SK-N-SH (cell line): ENCODE results near the gene THTPA. TPM values are rescaled to one million over a fixed set of nuclear protein-coding genes. Genes with fewer than 3 reads are reported as not detected.

Experiments
- CTCF ChIA-PET: fragments of 300-600, 350-600 bp; formaldehyde crosslinking; extraction: SDS; loops from one replicate; lab custom pipeline; 2021; lab: Yijun Ruan, JAX
- POLR2A ChIA-PET: fragments of 350-600 bp; sonication (Branson Sonifier 250); formaldehyde crosslinking; extraction: SDS; loops from one replicate; lab custom pipeline; 2020; ENCODE audit warnings: antibody characterized with exemption, inconsistent platforms; lab: Yijun Ruan, JAX
- DNase-seq: peaks from one replicate; pipeline ENCODE4 v3.0.0; 2012
- H2AFZ ChIP-seq: fragments of 200-600 bp; sonication (generic); 2 replicates; pipeline ENCODE4 v1.8.1; 2016; ENCODE audit warnings: antibody characterized with exemption, mild to moderate bottlenecking, low read depth
- H3F3A ChIP-seq: fragments of 200-600 bp; sonication (generic); replicated peaks from 2 replicates; pipeline ENCODE3; 2016; ENCODE audit warnings: antibody characterized with exemption, mild to moderate bottlenecking; ENCODE audit not compliant: insufficient read depth
- H3K27ac ChIP-seq, 2 experiments: fragments of 200-500 bp in 1 of 2; fragments of 200-600 bp in 1 of 2; sonication (Bioruptor generic) in 1 of 2; sonication (generic), shearing (Covaris generic) in 1 of 2; 2 replicates each; pipeline versions ENCODE4 v1.5.1 to v1.6.1; 2014 to 2016; ENCODE audit warnings: low read depth in 2 of 2, inconsistent platforms in 1 of 2, low read length in 1 of 2, mild to moderate bottlenecking in 1 of 2, mixed read lengths in 1 of 2
- H3K27me3 ChIP-seq: fragments of 200-600 bp; sonication (generic), shearing (Covaris generic); 2 replicates; pipeline ENCODE4 v1.6.1; 2016; ENCODE audit warnings: mixed run types; ENCODE audit not compliant: insufficient read depth
- H3K36me3 ChIP-seq, 2 experiments: fragments of 200-500 bp in 1 of 2; fragments of 200-600 bp in 1 of 2; sonication (Bioruptor generic) in 1 of 2; sonication (generic) in 1 of 2; replicated peaks in 1 of 2; 2 replicates each; pipeline versions ENCODE3 to v1.5.1; 2014 to 2016; ENCODE audit warnings: low read length in 1 of 2, mild to moderate bottlenecking in 1 of 2; ENCODE audit not compliant: insufficient read depth in 2 of 2, control insufficient read depth in 1 of 2
- H3K4me1 ChIP-seq, 2 experiments: fragments of 200-500 bp in 1 of 2; fragments of 200-600 bp in 1 of 2; sonication (Bioruptor generic) in 1 of 2; sonication (generic), shearing (Covaris generic) in 1 of 2; 2 replicates each; pipeline versions ENCODE4 v1.5.1 to v1.6.1; 2014 to 2016; ENCODE audit warnings: low read depth in 1 of 2, low read length in 1 of 2, mixed run types in 1 of 2; ENCODE audit not compliant: insufficient read depth in 2 of 2, control insufficient read depth in 1 of 2
- H3K4me2 ChIP-seq: fragments of 200-600 bp; sonication (generic), shearing (Covaris generic); 2 replicates; pipeline ENCODE4 v1.6.1; 2017; ENCODE audit warnings: mixed run types
- H3K4me3 ChIP-seq, 2 experiments: fragments of 200-500 bp in 1 of 2; fragments of 200-600 bp in 1 of 2; sonication (Bioruptor generic) in 1 of 2; sonication (generic), shearing (Covaris generic) in 1 of 2; 2 replicates each; pipeline versions ENCODE4 v1.5.1 to v1.8.1; 2014 to 2016; ENCODE audit warnings: low read depth in 2 of 2, inconsistent platforms in 1 of 2, low read length in 1 of 2, mild to moderate bottlenecking in 1 of 2, mixed read lengths in 1 of 2, moderate library complexity in 1 of 2
- H3K79me2 ChIP-seq: fragments of 200-600 bp; sonication (generic); 2 replicates; pipeline ENCODE4 v1.8.1; 2017; ENCODE audit warnings: mild to moderate bottlenecking; ENCODE audit not compliant: insufficient read depth
- H3K9ac ChIP-seq: fragments of 200-600 bp; sonication (generic); 2 replicates; pipeline ENCODE4 v1.6.1; 2017; ENCODE audit warnings: mixed run types
- H3K9me2 ChIP-seq: fragments of 200-600 bp; sonication (generic); 2 replicates; pipeline ENCODE4 v1.6.1; 2017; ENCODE audit warnings: mixed run types
- H3K9me3 ChIP-seq: fragments of 200-600 bp; sonication (generic); 2 replicates; pipeline ENCODE4 v1.6.1; 2017; ENCODE audit warnings: mixed run types, mild to moderate bottlenecking, moderate library complexity
- H4K20me1 ChIP-seq: fragments of 200-600 bp; sonication (generic); 2 replicates; pipeline ENCODE4 v1.6.1; 2017; ENCODE audit warnings: mild to moderate bottlenecking, mixed run types; ENCODE audit not compliant: insufficient read depth
- CHD2 ChIP-seq: fragments of 150-350 bp; IDR thresholded peaks from 2 replicates; pipeline ENCODE4 v1.6.1; 2018; ENCODE audit warnings: low read length; ENCODE audit not compliant: partially characterized antibody
- EZH2phosphoT487 ChIP-seq: fragments of 200-600 bp; sonication (generic); IDR thresholded peaks from 2 replicates; pipeline ENCODE4 v1.6.1; 2017; ENCODE audit warnings: low read depth, mixed run types, mild to moderate bottlenecking, antibody characterized with exemption, moderate library complexity, borderline replicate concordance
- FOXJ3 ChIP-seq: sonication (generic); formaldehyde crosslinking; IDR thresholded peaks from 2 replicates; pipeline ENCODE4 v1.5.1; 2020; ENCODE audit warnings: mild to moderate bottlenecking, missing genetic modification reagents
- IRF3 ChIP-seq: fragments of 150-350 bp; IDR thresholded peaks from 2 replicates; pipeline ENCODE4 v1.6.1; 2016; ENCODE audit warnings: mild to moderate bottlenecking, low read depth, low read length
- MEF2A ChIP-seq: IDR thresholded peaks from 2 replicates; pipeline ENCODE4 v1.4.0; 2012; ENCODE audit warnings: low read depth, borderline replicate concordance
- MXI1 ChIP-seq: IDR thresholded peaks from 2 replicates; pipeline ENCODE4 v1.6.1; 2012; ENCODE audit warnings: mild to moderate bottlenecking, low read depth, low read length, improper control_type of control experiment
- NRF1 ChIP-seq: IDR thresholded peaks from 2 replicates; pipeline ENCODE4 v1.6.1; 2012; ENCODE audit warnings: low read depth, mild to moderate bottlenecking, low read length
- POLR2AphosphoS5 ChIP-seq: IDR thresholded peaks from 2 replicates; pipeline ENCODE4 v1.6.1; 2012; ENCODE audit warnings: low read depth, low read length
- RAD21 ChIP-seq: IDR thresholded peaks from 2 replicates; pipeline ENCODE4 v1.6.1; 2012; ENCODE audit warnings: mild to moderate bottlenecking, low read length
- RXRA ChIP-seq: IDR thresholded peaks from 2 replicates; pipeline ENCODE4 v1.4.0; 2012; ENCODE audit warnings: low read depth, mild to moderate bottlenecking, borderline replicate concordance
- SMC3 ChIP-seq: IDR thresholded peaks from 2 replicates; pipeline ENCODE4 v1.6.1; 2012; ENCODE audit warnings: low read depth, low read length, improper control_type of control experiment
- TCF12 ChIP-seq: IDR thresholded peaks from 2 replicates; pipeline ENCODE4 v1.4.0; 2012
- USF1 ChIP-seq: IDR thresholded peaks from 2 replicates; pipeline ENCODE4 v1.4.0; 2012; ENCODE audit warnings: low read depth, borderline replicate concordance
- YY1 ChIP-seq: IDR thresholded peaks from 2 replicates; pipeline ENCODE4 v1.4.0; 2012; ENCODE audit warnings: low read depth, mild to moderate bottlenecking
- WGBS: methylation state at CpG from one replicate; pipeline ENCODE4 v1.1.6; 2017; ENCODE audit warnings: low lambda C conversion rate; 5-methylcytosine and 5-hydroxymethylcytosine counted together
- polyA plus RNA-seq, 3 experiments: library from polyadenylated mRNA; depleted of rRNA; stranded (reverse); fragments of >200 nt; gene quantifications; 2 replicates each; pipeline ENCODE4 v1.2.3, GENCODE V29; 2012
- TF ChIP-seq, protein P1 (sequence below): IDR thresholded peaks from 2 replicates; pipeline ENCODE4; 2012
- TF ChIP-seq, protein P2 (sequence below): fragments of 200-600 bp; sonication (generic); IDR thresholded peaks from 2 replicates; pipeline ENCODE4 v1.6.1; 2017; ENCODE audit warnings: antibody characterized with exemption, mild to moderate bottlenecking, moderate library complexity

THTPA gene
- polyA plus RNA-seq, 1 of the 3 experiments (the other 2 are of a cell fraction) = 16.3 TPM

- Histone ChIP-seq H3K4me1 (peaks cover 0 to 34% of the 10 kb centered on the region in 2 experiments; a peak in 1 of 4 replicates), H3K27me3 (no peaks in the 10 kb centered on the region), H3K9me3 (no peaks in the 10 kb centered on the region), H3K27ac (peak overlapping the region in 1 of 2 experiments; percentile 82; a peak in 1 of 4 replicates), H3K9ac (peak overlapping the region; percentile 71; the same call in 1 of the 2 replicates), H2AFZ (no peak overlapping the region), H3K4me3 (peak overlapping the region; percentile 64 to 86), H4K20me1 (no peaks in the 10 kb centered on the region), H3K4me2 (peak overlapping the region; percentile 86), H3K36me3 (peaks cover 0 to 32% of the 10 kb centered on the region in 2 experiments), H3F3A (peaks cover 10% of the 10 kb centered on the region), H3K9me2 (no peaks in the 10 kb centered on the region), H3K79me2 (0 out of 2 replicates have a peak, but pooled peaks cover 3% of the 10 kb centered on the region)
- POLR2A ChIA-PET = interaction anchor here (1.1 to 1.4 kb wide), 3 partner anchors 11 to 244 kb away, joined by 3 to 6 read pairs (median 5); partner anchors contain the start of genes JPH4 and THTPA
- CTCF ChIA-PET = interaction anchor here (0.9 to 19.5 kb wide), 9 partner anchors 8 to 344 kb away, joined by 3 to 785 read pairs (median 4); partner anchors contain the start of genes JPH4, NGDN and THTPA
- 91% methylated on average over 2 of the region's 10 CpGs for WGBS
- no peak for DNase-seq
- TF ChIP-seq EZH2phosphoT487 (no peak), TCF12 (no peak), FOXJ3 (CRISPR knock-in tag) (no peak), IRF3 (no peak), CHD2 (no peak), MEF2A (no peak), SMC3 (no peak), POLR2AphosphoS5 (no peak), USF1 (no peak), YY1 (no peak), MXI1 (no peak), RAD21 (no peak), NRF1 (no peak), RXRA (no peak)
- TF ChIP-seq, protein P1, sequence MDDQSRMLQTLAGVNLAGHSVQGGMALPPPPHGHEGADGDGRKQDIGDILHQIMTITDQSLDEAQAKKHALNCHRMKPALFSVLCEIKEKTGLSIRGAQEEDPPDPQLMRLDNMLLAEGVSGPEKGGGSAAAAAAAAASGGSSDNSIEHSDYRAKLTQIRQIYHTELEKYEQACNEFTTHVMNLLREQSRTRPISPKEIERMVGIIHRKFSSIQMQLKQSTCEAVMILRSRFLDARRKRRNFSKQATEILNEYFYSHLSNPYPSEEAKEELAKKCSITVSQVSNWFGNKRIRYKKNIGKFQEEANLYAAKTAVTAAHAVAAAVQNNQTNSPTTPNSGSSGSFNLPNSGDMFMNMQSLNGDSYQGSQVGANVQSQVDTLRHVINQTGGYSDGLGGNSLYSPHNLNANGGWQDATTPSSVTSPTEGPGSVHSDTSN = no peak
- TF ChIP-seq, protein P2, sequence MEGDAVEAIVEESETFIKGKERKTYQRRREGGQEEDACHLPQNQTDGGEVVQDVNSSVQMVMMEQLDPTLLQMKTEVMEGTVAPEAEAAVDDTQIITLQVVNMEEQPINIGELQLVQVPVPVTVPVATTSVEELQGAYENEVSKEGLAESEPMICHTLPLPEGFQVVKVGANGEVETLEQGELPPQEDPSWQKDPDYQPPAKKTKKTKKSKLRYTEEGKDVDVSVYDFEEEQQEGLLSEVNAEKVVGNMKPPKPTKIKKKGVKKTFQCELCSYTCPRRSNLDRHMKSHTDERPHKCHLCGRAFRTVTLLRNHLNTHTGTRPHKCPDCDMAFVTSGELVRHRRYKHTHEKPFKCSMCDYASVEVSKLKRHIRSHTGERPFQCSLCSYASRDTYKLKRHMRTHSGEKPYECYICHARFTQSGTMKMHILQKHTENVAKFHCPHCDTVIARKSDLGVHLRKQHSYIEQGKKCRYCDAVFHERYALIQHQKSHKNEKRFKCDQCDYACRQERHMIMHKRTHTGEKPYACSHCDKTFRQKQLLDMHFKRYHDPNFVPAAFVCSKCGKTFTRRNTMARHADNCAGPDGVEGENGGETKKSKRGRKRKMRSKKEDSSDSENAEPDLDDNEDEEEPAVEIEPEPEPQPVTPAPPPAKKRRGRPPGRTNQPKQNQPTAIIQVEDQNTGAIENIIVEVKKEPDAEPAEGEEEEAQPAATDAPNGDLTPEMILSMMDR = no peak
Observed at GRCh38 chr14:23566112-23566777, 10.2 kb downstream of the THTPA start.
